Measurements from ENCODE around the gene FRAS1.
"Not testable (repeated sequence)": the region's sequence is repeated elsewhere in the genome, so short reads cannot be mapped to it uniquely, and the experiment has no call there.

FRAS1 gene

DNA sequence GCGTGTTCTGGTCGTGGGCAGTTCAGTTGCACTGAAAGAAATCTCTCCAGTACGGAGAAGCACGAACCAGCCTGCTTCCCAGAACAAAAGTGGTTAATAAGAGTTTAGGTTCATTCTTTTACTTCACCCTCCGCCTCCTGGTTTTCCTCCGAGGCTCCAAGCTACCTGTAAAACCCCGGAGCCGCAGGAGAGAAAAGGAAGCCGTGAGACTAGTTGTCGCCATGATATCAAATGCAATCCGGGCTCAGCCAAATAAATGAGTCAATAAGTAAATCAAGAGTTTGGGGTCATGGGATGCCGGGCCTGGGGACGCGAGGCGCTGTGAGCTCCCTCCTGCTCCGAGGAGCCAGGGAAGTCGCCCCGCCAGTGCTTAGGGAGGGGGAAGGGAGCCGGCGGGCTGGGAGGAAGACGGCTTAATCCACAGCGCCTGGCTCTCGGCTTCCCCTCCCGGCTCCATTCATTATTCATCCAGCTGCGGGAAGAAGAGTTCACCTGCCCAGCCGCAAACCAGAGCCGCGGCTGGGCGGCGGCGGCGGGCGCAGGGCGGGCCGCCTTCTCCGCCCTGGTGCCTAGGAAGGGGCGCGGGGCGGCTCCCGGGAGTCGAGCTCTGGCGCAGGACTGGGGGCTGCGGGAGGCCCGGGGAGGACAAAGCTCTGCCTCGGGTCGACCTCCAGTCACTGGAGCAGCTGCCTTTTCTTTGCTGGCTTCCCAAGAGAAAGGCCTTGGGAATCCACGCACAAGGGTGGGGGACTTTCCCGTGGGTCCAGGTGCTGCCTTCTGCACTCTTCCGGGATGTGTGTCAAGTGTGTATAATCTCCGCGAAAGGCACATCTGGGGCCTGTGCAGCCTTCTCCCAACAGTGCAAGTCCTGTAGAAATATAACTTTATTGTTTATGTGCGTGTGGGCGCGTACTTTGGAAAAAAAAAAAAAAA lies 1.7 kb downstream of the FRAS1 start:
- no peak for DNase-seq

DNA sequence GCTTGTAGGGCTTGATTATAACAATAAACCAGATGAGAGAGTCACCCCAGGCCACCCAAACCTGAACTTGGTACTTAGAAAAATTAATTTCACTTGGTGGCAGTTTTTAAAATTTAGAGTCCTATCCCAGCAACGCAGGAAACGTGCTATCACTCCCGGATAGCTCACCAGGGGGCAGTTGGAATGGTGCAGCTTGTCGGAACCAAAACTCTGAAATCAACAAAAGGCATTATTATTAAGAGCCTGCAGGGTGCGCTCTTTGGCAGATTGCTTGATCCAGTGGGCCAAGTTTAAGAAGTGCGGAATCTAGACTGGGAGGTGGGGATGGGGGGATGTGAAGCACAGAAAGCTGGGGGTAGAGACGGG lies 2.4 kb downstream of the FRAS1 start:
- no peak for DNase-seq

DNA sequence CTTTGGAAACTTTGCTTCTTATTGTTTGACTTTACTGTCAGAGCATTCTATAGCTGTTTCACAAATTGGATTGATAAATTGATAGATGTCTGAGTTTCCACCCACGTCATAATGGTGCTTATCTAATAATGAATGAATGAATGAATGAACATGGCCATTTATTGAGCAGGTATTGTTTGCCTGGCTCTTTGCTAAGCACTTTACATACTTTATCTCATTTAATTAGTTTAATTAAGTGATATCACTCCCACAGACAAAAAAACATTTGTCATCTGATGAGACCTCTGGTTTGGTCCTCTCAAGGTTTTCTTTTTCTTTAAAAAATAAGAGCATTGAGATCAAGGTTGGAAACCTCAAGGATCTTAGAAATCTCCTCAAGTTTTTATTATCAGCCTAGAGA lies 2.8 kb downstream of the FRAS1 start:
- no peak for DNase-seq

DNA sequence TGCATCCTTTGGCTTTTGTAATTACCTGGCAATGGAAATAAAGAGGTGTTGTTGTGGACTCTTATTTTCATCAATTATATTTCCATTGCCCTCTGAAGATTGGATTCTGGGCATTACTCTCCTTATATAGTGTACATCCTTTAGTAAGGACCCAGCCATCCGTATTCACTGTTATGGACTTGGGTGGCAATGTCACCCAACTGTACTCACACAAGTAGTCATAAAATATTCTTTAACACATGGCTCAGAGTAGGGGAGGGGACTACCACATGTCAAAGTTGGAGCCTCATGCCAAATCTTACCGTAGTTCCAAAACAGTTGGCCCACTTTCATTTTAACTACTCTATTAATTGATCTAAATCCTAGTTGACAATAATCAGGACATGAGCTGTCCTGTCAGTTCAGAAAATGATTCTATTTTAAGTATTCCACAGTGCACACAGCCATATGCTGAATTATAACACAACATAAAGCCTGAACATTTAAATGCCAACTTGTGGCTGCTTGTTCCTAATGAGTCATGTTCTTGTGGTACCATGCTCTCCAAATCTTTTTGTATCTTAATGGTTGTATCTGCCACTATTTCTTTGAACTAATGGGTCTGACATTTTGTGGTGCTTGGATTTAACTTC lies 4.9 kb downstream of the FRAS1 start:
- DNase-seq = no peak

DNA sequence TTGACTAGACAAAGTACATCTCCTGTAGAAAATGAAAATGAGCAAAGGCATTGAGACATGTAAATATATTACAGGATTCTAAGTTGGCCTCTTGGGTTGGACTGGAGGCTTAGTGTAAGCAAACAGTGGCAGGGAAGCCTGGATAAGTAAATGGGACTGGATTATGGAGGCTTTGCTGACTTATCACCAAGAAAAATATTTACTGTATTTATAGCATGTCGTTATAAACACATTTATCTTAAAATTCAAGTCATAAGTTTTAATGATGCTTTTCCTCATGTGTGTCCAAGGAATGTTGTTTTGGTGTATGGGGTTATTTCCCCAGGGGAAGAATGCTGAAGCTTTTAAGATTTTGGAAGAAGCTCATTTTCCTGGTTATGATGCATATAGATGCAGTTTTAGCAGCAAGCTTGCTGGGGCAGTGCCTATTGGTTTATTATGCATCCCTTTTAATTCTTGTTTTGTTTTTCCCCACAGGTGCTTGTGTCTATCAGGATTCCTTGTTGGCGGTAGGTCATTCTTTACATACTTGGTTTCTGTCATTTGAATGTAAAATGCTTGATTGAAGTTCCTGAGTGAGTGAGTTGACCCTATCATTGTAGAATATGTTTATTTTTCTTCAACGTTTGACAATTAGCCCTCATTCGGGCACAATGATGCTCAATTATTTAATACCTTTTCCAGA lies 8.5 kb downstream of the FRAS1 start:
- DNase-seq = no peak

DNA sequence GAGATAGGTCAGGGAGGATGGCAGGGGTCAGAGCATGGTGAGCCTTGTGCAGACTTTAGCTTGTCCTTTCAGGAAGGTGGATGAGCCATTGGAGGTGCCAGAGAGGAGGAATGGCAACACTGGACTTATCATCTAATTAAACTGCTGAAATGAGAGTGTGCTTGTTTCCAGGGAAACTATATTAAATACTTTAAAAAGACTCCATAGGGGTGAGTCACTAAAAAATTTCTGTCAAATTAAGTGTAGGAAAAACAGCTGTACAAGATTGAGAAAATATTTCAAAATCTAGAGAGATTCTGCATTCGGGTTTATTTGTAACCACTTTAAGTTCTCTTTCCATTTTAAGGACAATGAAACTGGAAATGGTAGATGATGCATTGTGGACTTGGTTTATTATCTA lies 11.4 kb downstream of the FRAS1 start:
- DNase-seq = no peak

DNA sequence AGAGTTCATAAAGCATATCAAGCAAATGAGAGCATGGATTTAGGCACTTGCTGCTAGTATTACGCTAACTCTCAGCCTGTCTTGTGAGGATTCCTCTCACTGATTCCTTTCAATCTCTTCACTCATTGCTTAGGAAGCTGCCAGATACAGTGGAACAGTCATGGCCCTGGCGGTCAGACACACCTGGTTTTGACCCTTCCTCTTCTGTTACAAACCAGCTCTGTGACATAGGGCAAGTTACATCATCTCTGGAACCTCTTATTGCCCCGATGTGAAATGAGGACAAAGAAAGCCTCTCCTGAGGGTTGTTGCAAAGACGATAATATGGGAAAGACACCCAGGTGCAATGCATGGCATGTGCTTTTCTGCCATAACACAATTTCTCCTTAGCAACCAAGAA lies 12.2 kb downstream of the FRAS1 start:
- no peak for DNase-seq

DNA sequence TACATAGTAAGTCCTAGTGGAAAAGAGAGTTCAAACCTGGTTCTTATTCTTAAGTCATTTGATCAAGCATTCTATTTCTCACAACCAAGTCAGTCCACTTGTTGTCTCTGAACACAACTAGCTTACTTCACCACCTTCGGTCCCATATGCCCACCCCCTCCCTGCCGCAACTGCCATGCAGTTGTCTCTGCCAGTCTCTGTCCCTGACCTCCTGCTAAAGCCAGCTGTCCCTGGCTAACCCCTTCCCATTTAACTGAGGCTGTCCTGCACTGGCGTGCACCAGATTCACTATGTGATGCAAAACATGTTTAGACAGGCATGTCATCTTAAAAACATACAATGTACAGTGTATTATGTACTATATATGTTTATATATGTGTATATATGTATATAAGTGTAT lies 12.7 kb downstream of the FRAS1 start:
- DNase-seq = no peak

DNA sequence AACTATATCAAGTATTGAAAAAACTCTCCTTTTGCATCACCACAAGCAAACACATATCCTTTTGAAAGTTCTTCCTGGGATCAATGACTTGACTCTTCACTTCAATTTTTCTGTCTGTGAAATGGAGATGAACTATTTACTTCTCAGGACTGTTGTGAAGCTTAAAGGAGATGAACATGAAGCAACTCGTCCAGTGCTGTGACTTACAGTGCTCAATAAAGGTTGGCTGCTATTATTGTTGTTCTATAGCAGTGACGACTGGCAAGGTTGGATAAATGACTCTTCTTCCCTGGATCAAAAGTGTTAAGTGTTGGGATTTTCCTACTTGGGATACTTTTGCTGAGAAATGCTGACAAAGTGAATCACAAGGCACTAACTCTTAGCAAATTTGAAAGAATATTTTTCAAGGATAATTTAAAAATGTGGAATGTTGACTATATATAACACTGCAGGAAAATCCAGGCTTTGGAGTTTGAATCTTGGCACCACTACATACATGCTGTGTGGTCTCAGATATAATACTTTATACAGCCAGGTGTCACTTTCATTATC lies 13.7 kb downstream of the FRAS1 start:
- no peak for DNase-seq

DNA sequence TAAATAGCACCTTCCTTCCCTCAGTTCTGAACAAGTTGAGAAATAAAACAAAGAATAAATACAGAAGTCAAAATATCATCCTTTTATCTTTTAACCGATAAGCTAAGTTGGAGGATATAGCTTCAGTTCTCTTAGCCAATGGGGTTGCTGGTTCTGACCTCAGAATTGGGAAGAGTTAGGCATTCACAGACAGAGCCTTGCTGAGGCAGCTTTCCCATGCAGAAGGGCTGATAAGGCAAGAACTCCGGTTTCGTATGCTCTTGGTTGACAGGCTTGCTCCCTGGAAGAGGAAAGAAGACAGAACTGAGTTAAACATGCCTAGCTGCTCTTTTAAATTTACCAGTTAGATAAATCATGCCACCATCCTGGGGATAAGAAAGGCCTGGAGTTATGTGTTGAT lies 17.6 kb downstream of the FRAS1 start:
- DNase-seq = no peak

DNA sequence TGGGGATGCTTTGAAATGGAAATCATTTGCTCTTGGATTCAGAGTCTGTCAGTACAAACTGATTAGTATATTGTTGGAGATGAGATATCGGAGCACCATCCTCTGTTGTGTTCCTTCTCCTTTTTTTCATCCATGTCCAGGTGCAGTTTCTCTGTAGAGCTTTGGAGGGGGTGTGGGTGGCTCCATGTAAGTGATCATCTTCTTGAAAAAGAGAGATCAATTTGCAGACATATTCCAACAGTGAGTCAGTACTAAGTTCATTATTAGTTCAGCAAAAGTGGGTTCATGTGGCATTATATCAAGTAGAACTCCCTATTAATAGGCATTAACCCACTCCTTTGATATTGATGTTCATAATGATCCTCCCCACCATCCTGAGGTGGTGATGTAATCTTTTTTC lies 18.9 kb downstream of the FRAS1 start:
- no peak for DNase-seq

DNA sequence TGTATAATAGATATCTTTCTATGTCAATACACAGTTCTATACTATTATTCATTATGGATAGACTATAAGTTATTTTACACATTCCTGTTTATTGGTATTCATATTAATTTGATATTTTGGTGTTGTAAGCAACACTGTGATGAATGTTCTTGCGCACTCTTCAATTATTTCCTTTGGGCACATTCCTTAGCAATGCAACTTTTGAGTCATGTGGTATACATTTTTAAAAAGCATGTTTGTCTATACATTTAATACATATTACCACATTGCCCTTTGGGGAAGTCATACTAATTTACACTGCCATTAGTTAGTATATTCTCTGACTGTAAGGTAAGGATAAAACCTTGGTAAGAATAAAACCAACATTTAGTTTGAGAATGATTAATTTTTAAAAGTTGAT lies 21.0 kb downstream of the FRAS1 start:
- no peak for DNase-seq

DNA sequence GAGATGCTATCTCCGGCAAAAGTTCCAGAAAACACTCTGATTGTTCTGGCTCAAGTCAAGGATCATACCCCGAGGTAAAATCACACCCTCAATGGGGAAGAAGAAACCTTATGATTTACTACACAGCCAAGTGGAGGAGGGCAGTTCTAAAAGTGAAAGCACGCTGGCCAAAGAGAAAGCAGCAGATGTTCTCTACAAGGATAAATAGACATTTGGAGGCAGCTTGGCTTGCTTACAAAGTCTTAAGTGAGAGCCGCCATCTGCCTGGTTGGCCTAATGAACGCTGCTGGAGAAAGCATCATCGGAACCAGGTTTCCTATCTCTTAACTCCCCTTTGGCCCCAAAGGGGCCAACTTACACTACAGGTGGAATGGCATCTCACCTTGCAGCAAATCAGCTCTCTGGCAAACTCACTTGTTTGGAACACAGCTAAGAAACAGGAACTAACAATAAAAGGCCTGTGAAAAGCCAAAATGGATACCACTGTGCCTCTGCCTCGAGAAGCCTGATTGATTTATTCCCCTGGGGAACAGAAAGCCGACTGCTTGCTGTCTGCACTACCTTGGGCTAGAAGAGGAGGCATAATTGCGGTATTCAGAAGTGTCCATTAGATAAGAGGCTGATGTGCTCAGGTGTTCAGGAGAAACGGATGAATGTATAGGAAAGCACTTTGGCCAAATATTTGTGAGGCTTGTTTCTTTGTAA lies 22.8 kb downstream of the FRAS1 start:
- no peak for DNase-seq

DNA sequence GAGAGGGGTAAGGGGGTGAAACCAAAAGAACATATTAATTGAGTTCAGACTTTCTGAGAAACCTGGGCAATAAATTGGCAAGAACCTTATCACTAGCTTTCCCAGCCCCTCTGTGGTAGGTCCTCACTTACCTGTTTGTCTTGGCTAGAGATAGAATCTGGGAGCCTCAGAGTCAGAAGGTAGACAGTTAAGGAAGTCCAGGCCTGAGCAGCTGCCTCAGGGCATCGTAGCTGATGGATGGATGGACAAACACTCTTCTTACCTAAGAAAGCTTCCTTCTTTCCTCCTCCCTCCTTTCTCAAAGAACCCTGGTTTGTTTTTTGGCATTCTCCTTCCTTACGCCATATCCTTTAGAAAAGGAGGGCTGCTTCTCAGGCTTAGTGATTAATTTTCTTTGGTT lies 24.4 kb downstream of the FRAS1 start:
- no peak for DNase-seq

DNA sequence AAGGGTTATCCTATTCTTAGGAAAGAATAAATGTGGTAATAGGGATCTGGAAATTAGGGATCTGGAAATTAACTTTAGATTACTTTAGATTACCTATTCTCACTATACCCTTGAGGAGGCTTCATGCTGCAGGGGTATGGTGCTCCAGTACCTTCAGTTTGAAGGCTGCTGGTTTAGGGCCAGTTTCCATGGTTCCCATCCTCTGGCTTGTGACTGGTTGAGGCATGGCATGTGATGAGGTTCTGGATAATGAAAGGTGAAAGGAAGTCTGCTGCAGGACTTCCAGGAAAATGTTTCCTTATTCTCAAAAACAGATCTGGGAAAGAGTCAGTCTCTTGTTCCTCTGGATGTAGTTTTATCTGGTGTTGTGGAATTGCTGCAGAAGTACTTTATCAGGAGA lies 25.9 kb downstream of the FRAS1 start:
- DNase-seq = no peak

DNA sequence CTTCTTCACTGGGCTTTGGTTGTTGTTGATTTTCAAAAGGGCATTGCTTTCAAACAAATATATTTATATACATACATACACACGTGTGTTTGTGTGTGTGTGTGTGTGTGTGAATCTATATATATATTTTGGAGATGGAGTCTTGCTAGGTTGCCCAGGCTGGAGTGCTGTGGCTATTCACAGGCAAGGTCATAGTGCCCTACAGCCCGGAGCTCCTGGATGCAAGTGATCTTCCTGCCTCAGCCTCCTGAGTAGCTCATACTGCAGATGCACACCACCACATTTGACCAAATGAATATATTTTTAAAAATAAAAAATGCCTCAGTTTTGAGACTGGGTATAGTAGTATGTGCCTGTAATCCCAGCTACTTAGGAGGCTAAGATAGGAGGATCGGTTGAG lies 34.4 kb downstream of the FRAS1 start:
- DNase-seq = no peak

DNA sequence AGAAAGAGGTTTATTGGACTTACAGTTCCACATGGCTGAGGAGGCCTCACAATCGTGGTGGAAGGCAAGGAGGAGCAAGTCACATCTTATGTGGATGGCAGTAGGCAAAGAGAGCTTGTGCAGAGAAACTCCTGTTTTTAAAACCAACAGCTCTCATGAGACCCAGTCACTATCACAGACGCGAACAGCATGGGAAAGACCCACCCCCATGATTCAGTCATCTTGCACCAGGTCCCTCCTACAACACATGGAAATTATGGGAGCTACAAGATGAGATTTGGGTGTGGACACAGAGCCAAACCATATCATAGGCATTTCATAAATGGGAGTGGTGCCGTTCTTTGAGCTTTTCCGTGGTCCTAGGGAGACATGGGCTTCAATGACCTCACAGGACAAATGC lies 35.2 kb downstream of the FRAS1 start:
- DNase-seq = not testable (repeated sequence)

DNA sequence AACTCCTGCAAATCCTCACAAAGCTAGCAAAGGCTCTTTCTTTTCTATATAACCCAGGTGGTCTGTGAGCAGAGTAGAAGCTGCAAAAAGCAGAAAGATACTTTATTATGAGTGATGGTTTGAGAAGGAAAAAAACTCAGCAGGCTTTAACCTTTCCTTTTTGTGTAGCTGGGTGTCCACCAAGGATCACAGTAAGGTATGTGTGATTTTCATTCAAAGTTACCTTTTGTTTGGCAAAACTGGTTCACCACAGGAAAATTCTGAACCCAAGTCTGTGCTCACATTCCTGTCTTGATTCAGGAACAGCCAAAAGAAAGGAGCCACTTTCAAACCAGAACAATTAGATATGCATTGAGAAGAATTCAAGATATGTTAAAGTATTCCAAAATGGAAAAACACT lies 35.7 kb downstream of the FRAS1 start:
- no peak for DNase-seq

DNA sequence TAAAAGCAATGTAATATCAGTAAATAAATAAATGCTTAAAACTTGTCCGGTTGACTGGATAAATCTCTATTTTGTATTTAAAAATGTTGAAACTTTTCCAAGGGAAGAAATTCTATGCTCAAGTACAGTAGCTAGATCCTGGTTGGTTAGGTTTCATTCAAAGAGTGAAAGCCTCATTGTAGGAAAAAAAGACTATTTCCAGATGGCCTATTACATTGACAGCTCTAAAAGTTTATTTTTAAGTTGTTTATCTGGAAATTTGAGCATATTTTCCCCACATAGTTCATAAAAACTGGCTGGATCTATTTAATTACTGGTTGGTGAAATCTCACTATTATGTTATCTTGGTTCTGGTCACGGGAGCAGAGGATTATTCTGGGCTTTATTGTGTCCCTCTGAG lies 38.0 kb downstream of the FRAS1 start:
- DNase-seq = no peak

DNA sequence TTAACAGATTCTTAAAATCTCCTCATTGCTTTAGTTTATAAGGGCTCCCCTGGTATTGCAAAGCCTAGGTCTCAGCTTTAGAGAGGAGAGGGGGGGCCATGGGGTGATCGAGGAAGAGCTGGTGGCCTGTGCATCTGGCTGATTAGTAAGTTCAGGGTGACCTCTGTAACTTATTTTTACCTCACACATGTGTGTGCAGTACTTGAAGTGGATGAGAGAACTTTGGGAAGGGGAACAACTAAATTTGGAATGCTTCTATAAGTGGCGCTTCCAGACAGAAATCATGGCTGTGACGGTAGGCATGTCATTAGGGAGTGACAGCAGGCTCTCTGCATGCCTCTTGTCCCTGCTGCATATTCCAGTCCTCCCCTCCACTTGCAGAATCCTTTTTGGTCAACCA lies 41.9 kb downstream of the FRAS1 start:
- no peak for DNase-seq

DNA sequence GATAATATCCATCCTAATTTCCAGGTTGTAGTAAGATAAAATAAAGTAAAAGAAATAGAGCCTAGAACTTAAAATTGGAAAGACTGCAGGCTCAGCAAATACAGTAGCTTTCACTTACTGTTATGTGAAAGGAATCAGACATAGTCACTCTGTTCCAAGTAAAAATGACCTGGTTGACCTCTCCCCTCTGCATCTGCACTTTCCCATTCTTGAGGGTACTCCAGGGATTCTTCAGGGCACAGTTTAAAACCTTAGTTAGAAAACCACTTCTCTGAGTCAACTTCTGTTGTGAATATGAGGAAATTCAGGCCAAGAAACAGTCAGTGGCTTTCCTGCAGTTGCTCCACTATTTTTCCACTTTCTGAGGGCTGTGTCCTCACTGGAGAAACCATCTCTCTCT lies 42.9 kb downstream of the FRAS1 start:
- DNase-seq = no peak

DNA sequence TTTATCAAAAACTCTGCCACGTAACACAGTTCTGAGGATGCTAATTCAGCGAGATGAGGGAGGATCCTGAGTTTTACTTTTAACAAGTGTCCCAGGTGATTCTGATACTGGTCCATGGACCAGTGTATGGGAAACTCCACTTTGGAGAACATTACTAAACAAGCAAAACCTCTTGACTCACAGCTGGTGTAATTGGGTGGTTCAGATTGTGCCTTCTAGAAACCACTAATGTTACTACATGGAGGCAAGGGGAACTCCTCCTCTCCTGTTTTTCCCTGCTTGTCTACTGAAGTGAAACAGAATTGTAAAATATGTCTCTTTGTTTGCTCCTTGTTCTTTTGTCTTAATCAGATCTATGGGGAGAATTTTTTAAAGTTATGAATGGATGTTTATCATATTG lies 62.6 kb downstream of the FRAS1 start:
- no peak for DNase-seq
